ENCODE measurements around the gene NXN.
"Not testable (repeated sequence)": the region's sequence is repeated elsewhere in the genome, so short reads cannot be mapped to it uniquely, and the experiment has no call there.

The NXN gene

DNA sequence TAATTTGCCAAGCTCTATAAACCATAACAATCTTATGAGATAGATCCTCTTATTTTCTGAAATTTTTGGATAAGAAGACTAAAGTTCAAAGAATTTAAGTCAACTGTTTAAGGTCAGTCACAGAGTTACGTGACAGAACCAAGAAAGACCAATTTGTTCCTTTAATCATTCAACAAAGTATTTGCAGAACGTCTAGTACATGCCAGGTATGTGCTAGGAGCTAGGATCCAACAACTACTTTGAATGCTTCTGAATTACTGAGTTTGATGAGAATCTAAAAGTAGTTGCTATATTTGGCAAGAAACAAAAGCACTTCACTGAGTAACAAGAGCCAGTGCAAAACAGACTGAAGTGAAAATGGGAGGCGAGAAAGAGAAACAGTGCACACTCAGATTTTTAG lies 212.5 kb downstream of the NXN start:
- DNase-seq (ENCODE audit: low spot score): no peak

DNA sequence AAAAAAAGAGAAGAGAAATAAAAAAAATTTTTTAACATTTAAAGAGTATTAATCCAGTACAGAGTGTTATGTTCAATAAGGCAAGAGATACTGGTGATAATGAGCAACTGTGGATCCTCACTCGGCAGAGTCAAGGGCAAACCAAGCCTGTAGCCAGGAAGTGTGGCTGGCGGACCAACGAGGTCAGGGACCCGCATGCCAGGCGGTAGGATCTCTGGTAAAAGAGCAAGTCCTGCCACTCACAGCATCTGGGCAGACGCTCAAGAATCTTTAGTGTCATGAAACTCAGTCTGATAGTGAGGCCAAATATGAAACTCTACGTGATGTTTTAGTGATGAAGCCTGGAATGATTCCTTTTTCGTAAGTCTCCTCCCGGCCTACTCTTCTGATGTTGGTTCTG lies 219.2 kb downstream of the NXN start:
- DNase-seq (ENCODE audit: low spot score): no peak

DNA sequence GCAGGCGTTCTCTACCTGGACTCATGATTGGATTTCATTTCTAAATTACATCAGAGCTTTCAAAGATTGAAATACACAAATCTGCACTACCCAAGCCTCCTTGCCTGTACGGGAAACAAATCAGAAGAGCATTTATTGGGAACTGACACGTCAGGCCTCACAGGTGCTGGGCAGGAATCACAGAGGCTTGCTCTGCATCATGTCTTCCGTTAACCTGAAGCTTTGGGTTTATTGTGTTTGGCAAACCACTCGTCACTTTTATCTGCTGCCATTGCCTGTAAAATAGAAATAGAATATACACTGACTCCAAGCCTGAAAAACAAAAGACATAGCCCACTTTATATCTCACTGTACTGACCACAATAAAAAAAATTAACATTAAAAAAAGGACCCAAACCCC lies 219.6 kb downstream of the NXN start:
- no peak for DNase-seq (ENCODE audit: low spot score)

DNA sequence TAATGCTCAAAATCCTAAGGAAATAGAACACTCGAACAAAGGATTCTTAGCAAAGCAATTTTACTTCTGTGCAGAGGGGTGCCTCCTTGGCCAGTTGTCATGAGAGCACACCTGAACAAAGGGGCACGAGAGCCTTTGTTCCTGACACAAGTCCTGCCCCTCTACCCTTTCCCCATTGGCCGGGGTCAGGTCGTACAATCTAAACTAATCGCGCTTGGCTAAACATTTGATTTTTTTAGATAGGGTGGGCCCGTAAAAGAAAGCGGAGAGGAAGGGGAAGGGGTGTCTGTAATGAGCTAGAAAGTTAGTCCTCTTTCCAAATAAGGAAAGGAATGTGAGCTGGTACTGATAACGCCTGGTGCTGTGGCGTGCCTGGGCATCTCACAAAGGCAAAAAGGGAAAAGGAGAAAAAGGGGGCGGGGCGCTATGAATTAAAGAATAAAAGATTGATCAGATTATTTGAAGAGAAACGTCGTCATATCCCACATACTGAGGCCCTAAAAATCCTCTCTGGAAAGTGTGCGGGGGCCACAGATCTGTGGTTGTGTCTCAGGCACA lies 223.5 kb downstream of the NXN start:
- DNase-seq (ENCODE audit: low spot score): not testable (repeated sequence)

DNA sequence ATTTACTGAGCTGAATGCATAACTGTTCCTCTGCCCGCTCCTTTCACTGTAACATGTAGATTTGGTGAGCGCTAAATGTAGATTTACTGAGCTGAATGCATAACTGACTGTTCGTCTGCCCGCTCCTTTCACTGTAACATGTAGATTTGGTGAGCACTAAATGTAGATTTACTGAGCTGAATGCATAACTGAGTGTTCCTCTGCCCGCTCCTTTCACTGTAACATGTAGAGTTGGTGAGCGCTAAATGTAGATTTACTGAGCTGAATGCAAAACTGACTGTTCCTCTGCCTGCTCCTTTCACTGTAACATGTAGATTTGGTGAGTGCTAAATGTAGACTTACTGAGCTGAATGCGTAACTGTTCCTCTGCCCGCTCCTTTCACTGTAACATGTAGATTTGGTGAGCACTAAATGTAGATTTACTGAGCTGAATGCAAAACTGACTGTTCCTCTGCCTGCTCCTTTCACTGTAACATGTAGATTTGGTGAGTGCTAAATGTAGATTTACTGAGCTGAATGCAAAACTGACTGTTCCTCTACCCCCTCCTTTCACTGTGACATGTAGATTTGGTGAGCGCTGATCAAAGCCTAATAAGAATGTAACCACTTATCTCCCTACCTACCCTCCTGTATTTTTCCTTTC lies 224.1 kb downstream of the NXN start:
- DNase-seq (ENCODE audit: low spot score): not testable (repeated sequence)

DNA sequence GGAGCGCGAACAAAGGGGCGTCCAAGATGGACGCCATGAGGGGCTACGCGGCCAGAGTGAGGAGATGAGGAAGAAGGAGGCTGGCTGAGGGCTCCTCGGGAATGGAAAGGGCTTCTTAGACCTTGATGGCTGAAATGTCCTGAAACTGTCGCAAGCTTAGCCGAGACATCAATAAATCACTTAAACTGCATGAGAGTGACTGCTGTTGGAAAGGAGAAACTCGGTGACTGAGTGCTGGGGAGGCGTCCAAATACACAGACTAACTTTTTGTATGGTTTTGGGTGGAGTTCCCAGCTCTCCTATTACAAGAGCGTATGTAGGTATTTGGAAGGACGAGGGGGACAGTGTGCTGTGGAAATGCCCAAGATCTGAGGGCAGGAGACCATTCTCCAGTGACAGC lies 226.2 kb downstream of the NXN start:
- no peak for DNase-seq (ENCODE audit: low spot score)

DNA sequence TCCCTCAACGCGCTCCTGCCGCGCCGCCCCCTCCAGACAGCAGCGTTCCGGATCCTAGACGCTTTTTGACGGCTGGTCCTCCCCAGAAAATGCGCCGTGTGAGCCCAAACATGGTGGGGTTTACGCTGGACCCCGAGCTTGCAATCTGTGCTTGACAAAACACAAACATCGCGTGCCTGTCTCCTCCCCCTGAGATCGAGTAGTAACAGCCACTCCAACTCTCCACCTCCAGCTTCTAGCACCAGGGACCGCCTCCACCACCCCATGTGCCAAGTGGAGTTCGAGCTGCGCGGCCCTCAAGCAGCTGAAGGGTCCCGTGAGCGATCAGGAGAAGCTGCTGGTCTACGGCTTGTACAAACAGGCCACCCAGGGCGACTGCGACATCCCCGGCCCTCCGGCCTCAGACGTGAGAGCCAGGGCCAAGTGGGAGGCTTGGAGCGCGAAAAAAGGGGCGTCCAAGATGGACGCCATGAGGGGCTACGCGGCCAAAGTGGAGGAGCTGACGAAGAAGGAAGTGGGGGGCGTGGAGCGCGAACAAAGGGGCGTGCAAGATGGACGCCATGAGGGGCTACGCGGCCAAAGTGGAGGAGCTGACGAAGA lies 226.9 kb downstream of the NXN start:
- peak; percentile 29 for DNase-seq (ENCODE audit: low spot score)

DNA sequence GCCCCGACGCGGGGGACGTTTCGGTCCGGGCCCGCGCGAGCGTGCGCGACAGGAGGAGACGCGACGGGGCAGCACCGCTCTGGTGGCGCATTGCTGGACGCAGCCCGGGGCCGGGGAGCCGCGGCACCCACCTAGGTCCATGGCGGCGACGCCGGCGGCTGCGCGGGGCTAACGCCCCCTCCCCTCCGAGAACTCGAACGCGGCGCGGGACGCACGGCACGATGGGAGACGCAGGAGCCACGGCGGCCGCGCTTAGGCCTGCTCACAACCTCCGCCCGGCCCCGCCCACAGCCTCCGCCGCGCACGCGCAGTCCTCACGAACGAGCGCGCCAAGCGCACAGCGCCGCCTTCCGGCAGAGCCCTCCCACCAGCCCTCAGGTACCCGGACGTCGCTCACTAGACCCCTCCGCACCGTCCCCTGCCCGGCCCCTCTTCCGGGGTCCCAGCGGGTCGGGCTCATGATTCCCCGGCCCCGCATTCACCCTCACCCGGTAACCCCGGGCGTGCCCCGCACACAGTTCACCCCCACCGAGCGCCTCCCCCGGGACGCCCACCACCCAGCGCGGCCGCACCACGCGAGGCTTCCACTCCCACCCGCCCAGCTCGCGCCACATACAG lies 227.5 kb downstream of the NXN start, which contains the start of gene GEMIN4:
GEMIN4 (minus strand) TSS at position 263 of the 618 bp plus-strand sequence; CDS start at position 141, 122 bp downstream.
- DNase-seq (ENCODE audit: low spot score): peak; percentile 89

DNA sequence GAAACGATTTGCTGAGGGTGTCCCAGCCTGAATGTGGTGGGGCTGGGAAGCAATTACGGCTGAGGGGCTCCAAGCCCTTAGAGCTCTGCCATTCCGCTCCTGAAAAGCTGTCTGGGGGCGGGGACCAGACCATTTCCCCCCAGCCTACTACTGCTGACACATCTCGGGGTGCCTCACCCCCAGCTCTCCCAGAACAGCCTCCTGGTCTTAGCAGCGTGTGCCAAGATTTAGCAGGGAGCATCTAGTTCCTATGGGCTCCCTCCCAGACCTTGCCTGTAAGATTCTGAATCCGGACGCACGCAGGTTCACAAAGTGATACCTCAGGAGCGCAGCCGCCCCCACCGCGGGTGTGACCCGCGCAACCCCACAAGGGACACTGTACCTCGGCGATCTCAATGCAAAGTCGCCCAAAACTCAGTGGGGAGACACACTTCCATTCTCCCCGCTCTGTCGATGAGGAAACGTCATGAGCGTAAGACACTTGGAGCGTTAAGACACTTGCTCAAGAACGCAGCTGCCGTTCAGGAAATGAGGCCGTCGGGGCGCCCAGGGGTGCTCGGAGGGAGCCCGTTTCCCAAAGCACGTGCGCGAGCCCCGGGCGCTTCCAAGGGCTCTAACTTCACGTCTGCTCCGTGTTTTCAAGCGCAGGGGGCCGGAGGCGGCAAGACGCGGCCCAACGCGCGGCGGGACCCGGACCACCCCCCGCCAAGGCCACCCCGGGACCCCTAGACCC lies 228.1 kb downstream of the NXN start:
- peak; percentile 44 for DNase-seq (ENCODE audit: low spot score)

DNA sequence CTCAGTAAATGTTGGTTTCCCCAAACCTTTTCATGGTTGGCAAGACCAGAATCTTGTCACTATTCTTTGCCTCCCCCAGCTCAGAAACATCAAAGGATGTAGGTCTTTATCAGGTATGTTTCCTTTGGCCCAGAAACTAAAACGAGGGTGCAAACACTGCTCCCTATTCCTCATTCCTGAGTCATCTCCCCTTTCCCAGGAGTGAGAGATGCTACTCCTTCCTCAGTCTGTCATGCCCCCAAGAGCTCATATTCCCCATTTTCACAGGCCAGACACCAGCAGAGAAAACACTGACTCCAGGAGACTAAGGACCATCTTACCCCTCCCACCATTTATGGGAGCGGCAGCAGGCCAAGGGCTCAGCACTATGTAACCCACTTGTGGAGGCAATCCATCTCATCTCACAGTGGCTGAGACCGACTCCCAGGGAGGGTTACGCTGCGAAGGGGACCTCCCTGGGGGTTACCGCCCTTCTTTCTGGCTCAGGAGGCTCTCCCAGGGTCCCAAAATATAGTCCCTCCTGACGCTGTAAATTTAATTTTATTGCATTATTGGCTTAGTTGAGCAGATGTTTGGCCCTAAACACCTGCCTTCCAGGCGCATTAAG lies 229.0 kb downstream of the NXN start:
- no peak for DNase-seq (ENCODE audit: low spot score)

DNA sequence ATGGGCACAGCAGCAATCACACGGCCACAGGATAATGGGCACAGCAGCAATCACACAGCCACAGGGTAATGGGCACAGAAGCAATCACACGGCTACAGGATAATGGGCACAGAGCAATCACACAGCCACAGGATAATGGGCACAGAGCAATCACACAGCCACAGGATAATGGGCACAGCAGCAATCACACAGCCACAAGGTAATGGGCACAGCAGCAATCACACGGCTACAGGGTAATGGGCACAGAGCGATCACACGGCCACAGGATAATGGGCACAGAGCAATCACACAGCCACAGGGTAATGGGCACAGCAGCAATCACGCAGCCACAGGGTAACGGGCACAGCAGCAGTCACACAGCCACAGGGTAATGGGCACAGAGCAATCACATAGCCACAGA lies 230.2 kb downstream of the NXN start:
- not testable (repeated sequence) for DNase-seq (ENCODE audit: low spot score)

Measured in kidney tubule cell (primary cell).